Ovary (tissue), 9 donors: ENCODE measurements around the gene CLNS1A. TPM values are rescaled to one million over a fixed set of nuclear protein-coding genes. Genes with fewer than 3 reads are reported as not detected.

Experiments used
- DNase-seq, 5 donors: peaks; one replicate each; pipeline ENCODE4 v3.0.0-alpha.2; 2019 to 2020
- H3K27ac ChIP-seq, 2 donors: fragments of 200-600 bp; one replicate each; pipeline versions ENCODE4 v1.5.1 to v1.8.0; 2019 to 2022
- H3K27me3 ChIP-seq: fragments of 200-600 bp; one replicate; pipeline ENCODE4 v1.8.0; 2022
- H3K36me3 ChIP-seq: fragments of 200-600 bp; sonication (generic); one replicate; pipeline ENCODE4 v1.5.1; 2019
- H3K4me1 ChIP-seq: one replicate; pipeline ENCODE4 v1.8.1; 2013; ENCODE audit warnings: mild to moderate bottlenecking, moderate library complexity; ENCODE audit not compliant: insufficient read depth
- H3K4me3 ChIP-seq: fragments of 200-600 bp; sonication (generic); one replicate; pipeline ENCODE4 v1.5.1; 2017
- H3K9me3 ChIP-seq, 2 donors: fragments of 200-600 bp in 1 of 2; sonication (generic) in 1 of 2; one replicate each; pipeline versions ENCODE4 v1.5.1 to v1.8.1; 2013 to 2019; ENCODE audit warnings: mild to moderate bottlenecking in 1 of 2, moderate library complexity in 1 of 2
- EP300 ChIP-seq: sonication (generic); formaldehyde crosslinking; IDR thresholded peaks from one replicate; pipeline ENCODE4 v1.6.1; 2017; ENCODE audit warnings: antibody characterized with exemption
- POLR2A ChIP-seq: fragments of 450-650 bp; IDR thresholded peaks from one replicate; pipeline ENCODE4 v1.6.1; 2017; ENCODE audit warnings: antibody characterized with exemption, mild to moderate bottlenecking, moderate library complexity
- WGBS, 3 donors: extraction: QIAGEN DNeasy Blood & Tissue Kit in 1 of 3; methylation state at CpG; one replicate each; pipeline versions ENCODE4 v1.1.5 to v1.1.7; 2013 to 2017; 5-methylcytosine and 5-hydroxymethylcytosine counted together
- intact Hi-C, 4 donors: fragments of 100-400 bp; cut with DNase I; formaldehyde crosslinking; loops; one replicate each; pipeline versions ENCODE4 v1.11.0 to v1.15.1; 2022 to 2023
- polyA plus RNA-seq, 2 donors: library from polyadenylated mRNA; stranded (reverse); fragments of 200-250 nt in 1 of 2; fragments of 350-450 nt in 1 of 2; fragmentation: Illumina TruSeq in 1 of 2; extraction: RNeasy Lipid Tissue Mini Kit (QIAGEN cat#74804) in 1 of 2; gene quantifications; one replicate each; pipeline ENCODE4 v1.2.3, GENCODE V29; 2013 to 2014
- total RNA-seq, 7 donors: library from RNA; depleted of rRNA in 2 of 7; stranded (reverse); fragments of >200 nt in 2 of 7; fragmentation: NEBNext Ultra II Directional in 3 of 7; extraction: Animal tissue kit (Norgen Biotek cat#: 25700) in 3 of 7; gene quantifications; one replicate each; pipeline versions ENCODE4 v1.1.0 to v1.2.4, GENCODE V29; 2016 to 2023
- TF ChIP-seq, protein P1 (sequence below), 3 donors: fragments of 450-650 bp in 2 of 3; fragments of 200-600 bp in 1 of 3; IDR thresholded peaks; one replicate each; pipeline versions ENCODE4 v1.5.1 to v1.8.0; 2016 to 2022; ENCODE audit warnings: antibody characterized with exemption in 3 of 3, mild to moderate bottlenecking in 1 of 3
- donor health status: DM: no; HTN: no; CAD: no; lungs with moderate emphysema.
- donor health status: DM: no; HTN: no; CAD: no.
- donor health status: Bipolar disorder and iron deficiency.
- donor health status: DM: yes; HTN: yes; CAD: no.
- donor health status: DM: no; HTN: no; CAD: no.
- donor health status: DM: yes; HTN: yes; CAD: no.

Gene CLNS1A
- total and polyA plus RNA-seq, 9 donors: 117 to 155 (median 130) TPM

DNA sequence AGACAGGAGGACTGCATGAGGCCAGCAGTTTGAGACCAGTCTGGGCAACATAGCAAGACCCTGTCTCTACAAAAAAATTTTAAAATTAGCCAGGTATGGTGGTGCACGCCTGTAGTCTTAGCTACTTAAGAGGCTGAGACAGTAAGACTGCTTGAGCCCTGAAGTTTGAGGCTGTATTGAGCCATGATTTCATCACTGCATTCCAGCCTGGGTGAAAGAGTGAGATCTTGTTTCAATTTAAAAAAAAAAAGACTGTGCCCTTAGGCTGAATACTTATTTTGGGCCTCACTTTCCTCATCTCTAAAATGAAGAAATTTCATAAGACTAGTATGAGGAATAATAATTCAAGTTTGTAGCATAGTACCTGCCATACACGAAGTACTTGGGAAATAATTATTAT lies 41.0 kb downstream of the CLNS1A start:
- intact Hi-C loops: loop anchor here in 1 of 4 donors (10.0 kb wide), 1 partner anchor 122 kb away; the partner anchor contains the start of gene PAK1
- WGBS, 3 donors: 88 to 94% (median 91%) methylated on average over 2 of the region's 2 CpGs
- H3K27me3 ChIP-seq: no peaks in the 10 kb centered on the region
- TF ChIP-seq POLR2A (no peak), EP300 (no peak)
- TF ChIP-seq, protein P1, sequence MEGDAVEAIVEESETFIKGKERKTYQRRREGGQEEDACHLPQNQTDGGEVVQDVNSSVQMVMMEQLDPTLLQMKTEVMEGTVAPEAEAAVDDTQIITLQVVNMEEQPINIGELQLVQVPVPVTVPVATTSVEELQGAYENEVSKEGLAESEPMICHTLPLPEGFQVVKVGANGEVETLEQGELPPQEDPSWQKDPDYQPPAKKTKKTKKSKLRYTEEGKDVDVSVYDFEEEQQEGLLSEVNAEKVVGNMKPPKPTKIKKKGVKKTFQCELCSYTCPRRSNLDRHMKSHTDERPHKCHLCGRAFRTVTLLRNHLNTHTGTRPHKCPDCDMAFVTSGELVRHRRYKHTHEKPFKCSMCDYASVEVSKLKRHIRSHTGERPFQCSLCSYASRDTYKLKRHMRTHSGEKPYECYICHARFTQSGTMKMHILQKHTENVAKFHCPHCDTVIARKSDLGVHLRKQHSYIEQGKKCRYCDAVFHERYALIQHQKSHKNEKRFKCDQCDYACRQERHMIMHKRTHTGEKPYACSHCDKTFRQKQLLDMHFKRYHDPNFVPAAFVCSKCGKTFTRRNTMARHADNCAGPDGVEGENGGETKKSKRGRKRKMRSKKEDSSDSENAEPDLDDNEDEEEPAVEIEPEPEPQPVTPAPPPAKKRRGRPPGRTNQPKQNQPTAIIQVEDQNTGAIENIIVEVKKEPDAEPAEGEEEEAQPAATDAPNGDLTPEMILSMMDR (IDR thresholded peaks at IDR 0.05): no peak
- no peaks in the 10 kb centered on the region for H3K36me3 ChIP-seq
- no peak overlapping the region for H3K27ac ChIP-seq
- H3K4me1 ChIP-seq: peaks cover 8% of the 10 kb centered on the region
- no peak overlapping the region for H3K4me3 ChIP-seq
- DNase-seq: no peak
- H3K9me3 ChIP-seq: no peaks in the 10 kb centered on the region

DNA sequence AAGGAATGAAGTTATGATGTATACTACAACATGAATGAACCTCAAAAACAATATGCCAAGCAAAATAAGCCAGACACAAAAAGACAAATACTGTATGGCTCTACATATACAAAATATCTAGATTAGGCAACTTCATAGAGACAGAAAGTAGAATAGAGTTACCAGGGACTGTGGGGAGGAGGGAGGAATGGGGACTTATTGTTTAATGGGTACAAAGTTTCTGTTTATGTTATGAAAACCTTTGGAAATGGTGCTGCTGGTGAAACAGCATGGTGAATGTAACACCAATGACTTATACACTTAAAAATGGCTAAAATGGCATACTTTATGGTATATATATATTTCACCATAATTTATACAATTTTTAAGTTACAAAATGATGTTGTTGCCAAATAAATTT lies 43.7 kb downstream of the CLNS1A start:
- no peaks in the 10 kb centered on the region for H3K9me3 ChIP-seq
- H3K4me1 ChIP-seq: peaks cover 8% of the 10 kb centered on the region
- no peaks in the 10 kb centered on the region for H3K27me3 ChIP-seq
- intact Hi-C loops: loop anchor here in 1 of 4 donors (10.0 kb wide), 1 partner anchor 119 kb away; the partner anchor contains the start of gene PAK1
- H3K4me3 ChIP-seq: no peak overlapping the region
- DNase-seq: no peak
- no peaks in the 10 kb centered on the region for H3K36me3 ChIP-seq
- TF ChIP-seq POLR2A: no peak
- no peak for TF ChIP-seq EP300
- TF ChIP-seq, protein P1 (IDR thresholded peaks at IDR 0.05): no peak
- H3K27ac ChIP-seq: no peak overlapping the region

DNA sequence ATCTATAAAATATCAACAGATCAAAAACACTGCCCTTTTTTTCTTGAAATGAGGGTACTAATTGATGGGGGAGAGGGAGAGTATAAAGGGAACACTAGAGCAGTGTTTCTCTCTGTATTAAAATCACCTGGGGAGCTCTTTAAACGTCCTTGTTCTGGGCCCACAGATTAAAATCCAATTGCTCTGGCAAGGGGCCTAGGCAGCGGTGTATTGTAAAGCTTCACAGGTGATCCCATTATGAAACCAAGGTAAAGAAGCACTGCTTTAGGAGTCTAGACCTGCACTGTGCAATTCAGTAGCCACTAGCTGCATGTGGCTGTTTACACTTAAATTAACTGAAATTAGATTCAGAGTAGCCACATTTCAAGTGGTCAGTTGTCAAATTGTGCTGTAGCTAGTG lies 44.9 kb downstream of the CLNS1A start:
- Histone ChIP-seq H3K27me3 (no peaks in the 10 kb centered on the region), H3K27ac (no peak overlapping the region), H3K9me3 (no peaks in the 10 kb centered on the region), H3K36me3 (no peaks in the 10 kb centered on the region), H3K4me3 (no peak overlapping the region), H3K4me1 (peaks cover 12% of the 10 kb centered on the region)
- WGBS, 3 donors: 38 to 54% (median 51%) methylated on average over 2 of the region's 2 CpGs
- intact Hi-C loops: loop anchor here in 1 of 4 donors (10.0 kb wide), 1 partner anchor 118 kb away; the partner anchor contains the start of gene PAK1
- DNase-seq: no peak
- TF ChIP-seq EP300 (no peak), POLR2A (no peak)
- TF ChIP-seq, protein P1 (IDR thresholded peaks at IDR 0.05): no peak

DNA sequence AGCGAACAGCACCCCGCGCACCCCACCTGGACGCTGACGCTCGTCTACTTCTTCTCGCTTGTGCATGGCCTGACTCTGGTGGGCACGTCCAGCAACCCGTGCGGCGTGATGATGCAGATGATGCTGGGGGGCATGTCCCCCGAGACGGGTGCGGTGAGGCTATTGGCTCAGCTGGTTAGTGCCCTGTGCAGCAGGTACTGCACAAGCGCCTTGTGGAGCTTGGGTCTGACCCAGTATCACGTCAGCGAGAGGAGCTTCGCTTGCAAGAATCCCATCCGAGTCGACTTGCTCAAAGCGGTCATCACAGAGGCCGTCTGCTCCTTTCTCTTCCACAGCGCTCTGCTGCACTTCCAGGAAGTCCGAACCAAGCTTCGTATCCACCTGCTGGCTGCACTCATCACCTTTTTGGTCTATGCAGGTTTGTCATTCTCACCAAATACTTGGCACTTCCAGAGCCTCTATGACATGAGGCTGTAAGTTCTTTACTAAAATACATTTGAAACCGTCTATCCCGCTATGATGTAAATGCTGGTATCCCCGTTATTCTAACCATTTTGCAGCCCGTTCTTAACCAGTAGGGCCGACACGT lies 47.3 kb downstream of the CLNS1A start:
- Histone ChIP-seq H3K4me1 (peaks cover 9% of the 10 kb centered on the region), H3K36me3 (no peaks in the 10 kb centered on the region), H3K9me3 (no peaks in the 10 kb centered on the region), H3K4me3 (peak overlapping the region; percentile 47), H3K27ac (peak overlapping the region; percentile 33 to 90), H3K27me3 (no peaks in the 10 kb centered on the region)
- 1 to 5% (median 1%) methylated on average over 17 to 31 of the region's 31 CpGs for WGBS, 3 donors
- DNase-seq: peak; percentile 66 to 73 (median 70)
- intact Hi-C loops: loop anchor here in 1 of 4 donors (10.0 kb wide), 1 partner anchor 115 kb away; the partner anchor contains the start of gene PAK1
- TF ChIP-seq, protein P1 (IDR thresholded peaks at IDR 0.05): peak in 1 of 3 donors; percentile 19
- no peak for TF ChIP-seq POLR2A
